HL-60 (cell line): Measurements from ENCODE around the gene CSNK1A1L.

Source experiments
- POLR2AphosphoS5 ChIP-seq: IDR thresholded peaks from 2 replicates; pipeline ENCODE4 v1.6.1; 2012; ENCODE audit warnings: low read depth
- SPI1 ChIP-seq: IDR thresholded peaks from 2 replicates; pipeline ENCODE4 v1.6.1; 2012; ENCODE audit warnings: low read depth, mild to moderate bottlenecking, borderline replicate concordance
- TF ChIP-seq, protein P1 (sequence below): IDR thresholded peaks from one replicate; pipeline ENCODE4 v1.5.1; 2011; ENCODE audit warnings: low read length, control low read depth, inconsistent platforms; ENCODE audit not compliant: insufficient read depth

DNA sequence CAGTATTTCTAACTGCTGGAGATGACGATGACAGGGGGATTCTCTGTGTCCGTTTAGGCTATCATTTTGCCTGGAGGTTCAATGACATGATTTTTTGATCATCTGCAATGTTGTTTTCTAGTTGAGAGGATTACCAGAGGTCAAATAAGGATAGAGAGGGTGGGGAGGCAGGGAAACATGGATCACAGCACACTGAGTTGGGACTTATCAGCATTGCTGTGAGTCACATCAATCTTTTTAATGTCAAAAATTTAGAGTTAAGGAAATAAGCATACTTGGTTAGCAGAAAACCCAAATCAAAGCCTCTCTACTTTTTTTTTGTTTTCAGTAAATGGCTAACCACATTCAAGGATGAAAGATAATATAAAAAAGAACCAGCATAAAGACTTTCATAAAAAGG is 43.0 kb upstream of the CSNK1A1L start:
- TF ChIP-seq, protein P1, sequence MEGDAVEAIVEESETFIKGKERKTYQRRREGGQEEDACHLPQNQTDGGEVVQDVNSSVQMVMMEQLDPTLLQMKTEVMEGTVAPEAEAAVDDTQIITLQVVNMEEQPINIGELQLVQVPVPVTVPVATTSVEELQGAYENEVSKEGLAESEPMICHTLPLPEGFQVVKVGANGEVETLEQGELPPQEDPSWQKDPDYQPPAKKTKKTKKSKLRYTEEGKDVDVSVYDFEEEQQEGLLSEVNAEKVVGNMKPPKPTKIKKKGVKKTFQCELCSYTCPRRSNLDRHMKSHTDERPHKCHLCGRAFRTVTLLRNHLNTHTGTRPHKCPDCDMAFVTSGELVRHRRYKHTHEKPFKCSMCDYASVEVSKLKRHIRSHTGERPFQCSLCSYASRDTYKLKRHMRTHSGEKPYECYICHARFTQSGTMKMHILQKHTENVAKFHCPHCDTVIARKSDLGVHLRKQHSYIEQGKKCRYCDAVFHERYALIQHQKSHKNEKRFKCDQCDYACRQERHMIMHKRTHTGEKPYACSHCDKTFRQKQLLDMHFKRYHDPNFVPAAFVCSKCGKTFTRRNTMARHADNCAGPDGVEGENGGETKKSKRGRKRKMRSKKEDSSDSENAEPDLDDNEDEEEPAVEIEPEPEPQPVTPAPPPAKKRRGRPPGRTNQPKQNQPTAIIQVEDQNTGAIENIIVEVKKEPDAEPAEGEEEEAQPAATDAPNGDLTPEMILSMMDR = no peak
- TF ChIP-seq POLR2AphosphoS5 = no peak
- TF ChIP-seq SPI1 = no peak
